Activated CD4-positive, alpha-beta T cell treated with anti-CD3 and anti-CD28 coated beads for 36 hours (primary cell): ENCODE results near the gene DPF1. TPM values are rescaled to one million over a fixed set of nuclear protein-coding genes. Genes with fewer than 3 reads are reported as not detected.

Source experiments
- ATAC-seq: fragments of 200-7000 bp; cut with Tn5 transposase; one replicate; pipeline ENCODE4 v1.10.0; 2021; ENCODE audit warnings: mild to moderate bottlenecking, moderate library complexity
- CTCF ChIA-PET: fragments of 350-600 bp; sonication (Branson Sonifier 250); formaldehyde crosslinking; loops from one replicate; lab custom pipeline; 2021; ENCODE audit warnings: antibody characterized with exemption; lab: Charles Lee
- POLR2A ChIA-PET: fragments of 350-600 bp; sonication (Branson Sonifier 250); formaldehyde crosslinking; loops from one replicate; lab custom pipeline; 2021; ENCODE audit warnings: antibody characterized with exemption, inconsistent platforms; lab: Charles Lee
- DNase-seq: peaks from one replicate; pipeline ENCODE4 v3.0.0-alpha.2; 2020
- H3K27ac Mint-ChIP-seq: one replicate; pipeline ENCODE4 v1.8.0; 2021; ENCODE audit warnings: mixed read lengths
- H3K27me3 Mint-ChIP-seq: one replicate; pipeline ENCODE4 v1.8.0; 2021; ENCODE audit warnings: mixed read lengths
- H3K36me3 Mint-ChIP-seq: one replicate; pipeline ENCODE4 v1.8.0; 2021; ENCODE audit warnings: low read depth, mixed read lengths
- H3K4me1 Mint-ChIP-seq: one replicate; pipeline ENCODE4 v1.8.0; 2021; ENCODE audit warnings: mixed read lengths
- H3K4me3 Mint-ChIP-seq: one replicate; pipeline ENCODE4 v1.8.0; 2021; ENCODE audit warnings: mild to moderate bottlenecking, moderate library complexity, mixed read lengths
- H3K9me3 Mint-ChIP-seq: one replicate; pipeline ENCODE4 v1.8.0; 2021; ENCODE audit warnings: low read depth, mixed read lengths
- intact Hi-C, 2 experiments: fragments of 100-400 bp; cut with DNase I in 1 of 2; cut with micrococcal nuclease in 1 of 2; formaldehyde crosslinking; loops; one replicate each; pipeline versions ENCODE4 v1.14.2 to v1.15.1; 2022 to 2024; cut with DNase I, micrococcal nuclease
- total RNA-seq, 2 experiments: library from RNA; stranded (reverse); gene quantifications; one replicate each; pipeline ENCODE4 v1.2.3, GENCODE V29; 2021

DPF1 gene
- total RNA-seq: 1 to 10 TPM in 1 of 2 experiments, under 1 TPM in 1; 0.91 to 1.2 TPM

DNA sequence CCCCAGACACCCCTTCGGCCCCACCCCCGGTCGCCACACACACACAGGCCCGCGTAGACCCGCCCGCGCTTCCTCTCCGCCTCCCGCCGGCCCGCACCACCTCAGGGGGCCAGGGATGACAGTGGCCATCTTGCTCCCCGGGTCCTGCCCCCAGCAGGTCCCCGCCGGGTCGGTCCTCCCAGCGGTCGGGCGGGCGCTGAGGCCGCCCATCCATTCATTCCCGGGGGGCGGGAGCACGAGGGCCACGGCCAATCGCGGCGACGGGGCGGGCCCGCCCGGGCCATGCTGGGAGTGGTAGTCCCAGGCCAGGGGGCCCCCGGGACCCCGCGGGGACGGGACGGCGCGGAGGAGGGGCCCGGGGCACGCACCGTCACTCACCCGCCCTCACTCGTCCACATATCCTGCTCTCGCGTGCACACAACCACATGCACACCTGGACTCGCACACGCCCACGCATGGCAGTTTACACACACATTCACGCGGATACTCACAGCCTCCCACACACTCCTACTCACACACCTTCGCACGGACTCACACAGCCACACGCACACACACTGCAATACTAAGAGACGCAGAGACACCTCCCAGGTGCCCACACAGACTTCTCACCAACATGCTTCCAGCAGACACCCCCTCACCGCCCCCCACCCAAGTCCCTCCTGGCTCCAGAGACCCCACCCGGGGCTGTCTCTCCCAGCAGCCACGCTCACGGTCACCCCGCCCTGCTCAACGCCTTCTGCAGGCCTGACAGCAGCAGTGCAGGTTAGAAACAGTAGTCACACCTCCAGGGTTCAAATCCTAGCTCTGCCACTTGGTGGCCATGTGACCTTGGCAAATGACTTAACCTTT is at the start of gene DPF1:
Gene DPF1 (minus strand): TSS at position 209 of the 849 bp plus-strand sequence. CDS start 80 bp downstream, at position 129.
- H3K4me1 Mint-ChIP-seq: peaks cover 23% of the 10 kb centered on the region
- intact Hi-C loops: loop anchor here in 1 of 2 experiments (1.0 kb wide), 1 partner anchor 326 kb away; no protein-coding TSS in a partner anchor
- H3K36me3 Mint-ChIP-seq: peaks cover 2% of the 10 kb centered on the region
- peak within 1 kb of the TSS; percentile 63 for H3K4me3 Mint-ChIP-seq
- H3K27me3 Mint-ChIP-seq: peaks cover 54% of the 10 kb centered on the region
- no peaks in the 10 kb centered on the region for H3K9me3 Mint-ChIP-seq
- ChIA-PET POLR2A (no interaction called here), CTCF (interaction anchor here (0.7 to 1.3 kb wide), 4 partner anchors 19 to 325 kb away, joined by 3 to 4 read pairs (median 3); partner anchors contain the start of genes SIPA1L3 and WDR87)
- ATAC-seq (peak; percentile 85), DNase-seq (peak; percentile 76)
- H3K27ac Mint-ChIP-seq: peak within 1 kb of the TSS; percentile 45

- Mint-ChIP-seq H3K9me3 (no peaks in the 10 kb centered on the region), H3K4me1 (peaks cover 10% of the 10 kb centered on the region), H3K4me3 (no peak overlapping the region), H3K36me3 (no peaks in the 10 kb centered on the region), H3K27me3 (no peaks in the 10 kb centered on the region), H3K27ac (no peak overlapping the region)
- ATAC-seq (no peak), DNase-seq (no peak)
- ChIA-PET CTCF (interaction anchor here (0.5 kb wide), 1 partner anchor 59 kb away, joined by 3 read pairs; no protein-coding TSS in a partner anchor), POLR2A (no interaction called here)
- intact Hi-C loops: no loop called here
Observed at GRCh38 chr19:38273499-38273898, 49.5 kb upstream of the DPF1 start.

DNA sequence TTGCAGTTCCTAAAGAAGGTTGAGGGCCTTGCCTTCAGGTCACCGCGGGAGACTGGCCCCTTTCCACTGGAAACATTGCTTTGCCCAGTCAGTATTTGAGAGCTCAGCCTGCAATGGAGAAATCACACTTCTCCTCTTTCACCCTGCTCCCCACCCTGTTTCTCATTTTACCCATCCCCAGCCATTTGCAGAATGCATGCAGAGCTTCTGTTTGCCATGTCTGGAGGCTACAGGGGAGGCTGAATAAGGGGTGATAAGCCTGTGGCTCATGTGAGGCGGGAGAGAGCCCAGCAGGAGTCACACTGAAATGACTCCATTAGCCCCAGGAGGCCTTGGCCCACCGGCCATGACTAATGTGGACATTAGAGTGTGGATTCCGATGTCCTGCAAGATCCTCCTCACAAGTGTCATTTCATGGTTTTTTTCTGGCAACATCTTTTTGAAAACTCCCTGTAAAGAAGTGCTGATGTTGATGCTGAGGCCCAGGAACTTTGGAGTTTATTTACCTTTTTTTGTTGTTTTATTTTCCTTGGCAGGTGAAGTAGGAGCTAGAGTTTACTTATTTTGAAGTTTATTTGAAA is 46.7 kb upstream of the DPF1 start:
- intact Hi-C loops: no loop called here
- H3K4me3 Mint-ChIP-seq: no peak overlapping the region
- no peaks in the 10 kb centered on the region for H3K27me3 Mint-ChIP-seq
- H3K9me3 Mint-ChIP-seq: no peaks in the 10 kb centered on the region
- peaks cover 24% of the 10 kb centered on the region for H3K4me1 Mint-ChIP-seq
- ATAC-seq (no peak), DNase-seq (no peak)
- ChIA-PET CTCF (interaction anchor here (0.7 to 1.2 kb wide), 2 partner anchors 65 to 364 kb away, joined by 3 read pairs; partner anchors contain the start of genes CATSPERG and WDR87), POLR2A (interaction anchor here (0.9 kb wide), 1 partner anchor 10 kb away, joined by 5 read pairs; no protein-coding TSS in a partner anchor)
- H3K36me3 Mint-ChIP-seq: no peaks in the 10 kb centered on the region
- H3K27ac Mint-ChIP-seq: peak overlapping the region; percentile 4

GRCh38 chr19:38268539-38268938 is 44.5 kb upstream of the DPF1 start:
- intact Hi-C loops: no loop called here
- Mint-ChIP-seq H3K27me3 (no peaks in the 10 kb centered on the region), H3K4me3 (no peak overlapping the region), H3K4me1 (peaks cover 37% of the 10 kb centered on the region), H3K27ac (no peak overlapping the region), H3K36me3 (peaks cover 2% of the 10 kb centered on the region), H3K9me3 (no peaks in the 10 kb centered on the region)
- POLR2A ChIA-PET: no interaction called here
- DNase-seq: no peak
- CTCF ChIA-PET: no interaction called here
- no peak for ATAC-seq

DNA sequence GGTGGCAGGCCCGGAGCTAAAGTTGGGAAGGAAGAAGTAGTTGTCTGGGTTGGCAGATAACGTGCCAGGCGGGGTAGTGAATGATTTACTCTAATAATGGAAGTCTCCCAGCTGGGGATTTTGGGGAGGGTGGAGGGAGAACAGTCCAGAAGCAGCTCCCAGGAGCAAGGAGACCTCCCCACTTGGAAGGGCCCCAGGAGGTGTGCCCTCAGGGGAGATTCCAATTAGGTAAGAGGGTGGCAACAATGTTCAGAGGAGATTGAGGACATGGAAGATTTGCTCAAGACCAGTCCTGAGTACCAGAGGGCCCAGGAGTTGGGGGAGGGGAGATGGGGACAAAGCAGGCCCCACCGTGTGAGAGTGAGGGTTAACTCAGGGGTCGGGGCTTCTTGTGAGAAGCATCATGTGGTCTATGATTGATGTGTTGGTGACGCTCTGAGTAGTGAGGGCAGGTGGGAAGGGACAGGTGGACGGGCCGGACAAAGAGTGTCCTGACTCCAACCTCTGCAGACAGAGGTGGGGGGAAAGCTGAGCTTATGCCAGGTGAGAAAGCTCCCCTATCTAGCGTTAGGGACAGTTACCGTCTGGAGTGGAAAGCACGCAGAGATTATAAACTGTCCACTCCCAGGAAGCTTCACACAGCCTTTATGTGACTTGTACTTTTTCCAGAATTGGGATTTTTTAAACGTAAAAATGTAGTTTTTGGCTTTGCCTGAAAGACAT is 43.9 kb upstream of the DPF1 start:
- ATAC-seq (no peak), DNase-seq (no peak)
- Mint-ChIP-seq H3K4me3 (no peak overlapping the region), H3K27me3 (no peaks in the 10 kb centered on the region), H3K9me3 (no peaks in the 10 kb centered on the region), H3K36me3 (peaks cover 2% of the 10 kb centered on the region), H3K27ac (no peak overlapping the region), H3K4me1 (peaks cover 42% of the 10 kb centered on the region)
- ChIA-PET CTCF (interaction anchor here (3.0 kb wide), 1 partner anchor 25 kb away, joined by 12 read pairs; no protein-coding TSS in a partner anchor), POLR2A (no interaction called here)
- intact Hi-C loops: no loop called here

DNA sequence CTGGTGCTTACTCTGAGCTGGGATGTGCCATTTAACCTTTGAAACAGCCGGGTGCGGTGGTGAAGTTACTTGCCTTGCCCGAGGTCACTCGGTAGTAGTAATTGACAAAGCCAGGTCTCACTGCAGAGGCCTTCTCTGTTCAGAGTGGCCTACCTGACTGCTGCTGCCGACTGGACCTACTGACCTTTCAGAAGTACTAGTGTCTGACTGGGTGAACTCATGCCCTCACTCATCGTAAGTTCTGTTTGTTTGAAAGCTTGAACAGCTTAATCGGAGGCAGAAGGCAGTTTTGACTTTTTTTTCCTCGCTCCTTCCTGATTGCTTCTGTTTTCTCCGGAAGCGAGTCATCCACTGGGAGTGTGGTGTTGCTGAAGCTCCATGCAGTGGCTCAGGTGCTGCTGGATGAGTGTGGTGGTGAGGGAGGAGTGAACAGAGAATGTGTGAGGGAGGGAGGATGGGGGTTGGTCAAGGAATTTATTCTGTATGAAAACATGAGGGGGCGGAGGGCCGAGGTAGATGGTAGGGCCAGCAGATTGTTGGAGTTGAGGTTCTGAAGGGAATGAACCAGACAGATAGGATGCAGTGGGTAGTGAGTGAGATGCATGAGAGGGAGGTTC is 43.1 kb upstream of the DPF1 start:
- Mint-ChIP-seq H3K36me3 (peaks cover 2% of the 10 kb centered on the region), H3K4me1 (peaks cover 45% of the 10 kb centered on the region), H3K4me3 (no peak overlapping the region), H3K9me3 (no peaks in the 10 kb centered on the region), H3K27ac (no peak overlapping the region), H3K27me3 (no peaks in the 10 kb centered on the region)
- POLR2A ChIA-PET: no interaction called here
- intact Hi-C loops: no loop called here
- no peak for ATAC-seq
- DNase-seq: no peak
- CTCF ChIA-PET: interaction anchor here (1.1 to 3.0 kb wide), 4 partner anchors 10 to 33 kb away, joined by 3 to 12 read pairs (median 6); no protein-coding TSS in a partner anchor

DNA sequence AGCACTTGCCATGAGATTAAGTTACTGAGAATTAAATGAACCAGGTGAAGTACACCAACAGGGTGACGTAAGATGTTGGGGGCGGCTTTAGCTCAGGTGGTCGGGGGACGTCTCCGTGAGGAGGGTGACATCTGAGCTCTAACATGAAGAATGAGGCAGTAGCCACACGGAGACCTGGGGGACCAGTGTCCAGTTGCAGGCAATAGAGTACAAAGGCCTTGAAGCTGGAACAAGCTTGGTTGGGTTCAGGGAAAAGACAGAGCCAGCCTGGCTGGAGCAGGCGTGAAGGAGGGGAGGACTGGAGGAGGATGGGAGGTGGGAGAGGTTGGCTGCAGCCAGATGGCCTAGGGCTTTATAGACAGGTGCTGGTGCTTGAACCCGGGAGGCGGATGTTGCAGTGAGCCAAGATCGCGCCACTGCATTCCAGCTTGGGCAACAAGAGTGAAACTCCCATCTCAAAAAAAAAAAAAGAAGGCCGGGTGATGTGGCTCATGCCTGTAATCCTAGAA is 42.0 kb upstream of the DPF1 start:
- peak overlapping the region; percentile 83 for H3K4me3 Mint-ChIP-seq
- ChIA-PET CTCF (interaction anchor here (1.1 to 3.0 kb wide), 8 partner anchors 10 to 137 kb away, joined by 3 to 12 read pairs (median 4); partner anchors contain the start of genes FAM98C and PPP1R14A), POLR2A (interaction anchor here (1.0 kb wide), 1 partner anchor 26 kb away, joined by 3 read pairs; no protein-coding TSS in a partner anchor)
- intact Hi-C loops: loop anchor here in 1 of 2 experiments (2.0 kb wide), 1 partner anchor 71 kb away; no protein-coding TSS in a partner anchor
- no peaks in the 10 kb centered on the region for H3K27me3 Mint-ChIP-seq
- no peak for ATAC-seq
- DNase-seq: no peak
- H3K4me1 Mint-ChIP-seq: peaks cover 45% of the 10 kb centered on the region
- H3K9me3 Mint-ChIP-seq: no peaks in the 10 kb centered on the region
- H3K27ac Mint-ChIP-seq: peak overlapping the region; percentile 92
- H3K36me3 Mint-ChIP-seq: peaks cover 2% of the 10 kb centered on the region

- ATAC-seq (no peak), DNase-seq (no peak)
- POLR2A ChIA-PET: interaction anchor here (1.0 kb wide), 1 partner anchor 25 kb away, joined by 3 read pairs; no protein-coding TSS in a partner anchor
Observed at GRCh38 chr19:38265213-38265861, 41.3 kb upstream of the DPF1 start.

GRCh38 chr19:38264486-38265212 is 40.6 kb upstream of the DPF1 start, which contains the start of gene SPINT2:
Gene SPINT2, plus strand, starts transcription at chr19:38264573. Its CDS starts 320 bp downstream, at chr19:38264893.
- ATAC-seq (peak; percentile 16), DNase-seq (peak; percentile 65)
- Mint-ChIP-seq H3K27ac (peak within 1 kb of the TSS; percentile 94), H3K27me3 (no peaks in the 10 kb centered on the region), H3K36me3 (peaks cover 2% of the 10 kb centered on the region), H3K4me3 (peak within 1 kb of the TSS; percentile 83), H3K4me1 (peaks cover 34% of the 10 kb centered on the region), H3K9me3 (no peaks in the 10 kb centered on the region)
- ChIA-PET CTCF (interaction anchor here (0.5 to 3.0 kb wide), 10 partner anchors 12 to 214 kb away, joined by 3 to 12 read pairs (median 4); partner anchors contain the start of genes FAM98C and PSMD8), POLR2A (interaction anchor here (0.8 to 1.0 kb wide), 3 partner anchors 16 to 110 kb away, joined by 3 to 4 read pairs (median 3); partner anchors contain the start of gene PSMD8)
- intact Hi-C loops: loop anchor here (1.0 to 5.0 kb wide), 9 partner anchors 52 to 568 kb away; partner anchors contain the start of genes ECH1 (in 1 of the 2), KCNK6 (in 1 of the 2), PSMD8 (in 1 of the 2) and SIPA1L3 (in 1 of the 2)

More at GRCh38 chr19:38265213-38265861, 41.3 kb upstream of the DPF1 start:
- Mint-ChIP-seq H3K9me3 (no peaks in the 10 kb centered on the region), H3K36me3 (peaks cover 2% of the 10 kb centered on the region), H3K27ac (peak overlapping the region; percentile 92), H3K4me3 (peak overlapping the region; percentile 83), H3K4me1 (peaks cover 40% of the 10 kb centered on the region), H3K27me3 (no peaks in the 10 kb centered on the region)
- intact Hi-C loops: loop anchor here in 1 of 2 experiments (2.0 kb wide), 1 partner anchor 71 kb away; no protein-coding TSS in a partner anchor
- CTCF ChIA-PET: interaction anchor here (0.6 to 3.0 kb wide), 8 partner anchors 10 to 139 kb away, joined by 3 to 12 read pairs (median 4); partner anchors contain the start of genes FAM98C and PPP1R14A
